K562 (cell line): Measurements from ENCODE around the gene CNPY3. TPM values are rescaled to one million over a fixed set of nuclear protein-coding genes. Genes with fewer than 3 reads are reported as not detected.

ENCODE experiments used
- BHLHE40 ChIP-seq: IDR thresholded peaks from 2 replicates; pipeline ENCODE4 v1.6.1; 2011; ENCODE audit warnings: low read length, improper control_type of control experiment
- ELF2 ChIP-seq: fragments of 250-450 bp; sonication (Bioruptor Pico); IDR thresholded peaks from 2 replicates; pipeline ENCODE4 v1.5.0; 2021; ENCODE audit warnings: mild to moderate bottlenecking
- ESRRA ChIP-seq: fragments of 450-650 bp; IDR thresholded peaks from 2 replicates; pipeline ENCODE4 v1.6.1; 2014; ENCODE audit warnings: low read depth, mild to moderate bottlenecking, moderate library complexity, borderline replicate concordance
- HNRNPLL ChIP-seq: fragments of 200-400 bp; formaldehyde crosslinking; IDR thresholded peaks from 2 replicates; pipeline ENCODE4 v1.6.1; 2017; ENCODE audit warnings: low read length, low read depth, mild to moderate bottlenecking; ENCODE audit not compliant: poor library complexity, severe bottlenecking
- KLF10 ChIP-seq: fragments of 250-450 bp; sonication (Bioruptor Pico); IDR thresholded peaks from 2 replicates; pipeline ENCODE4 v1.6.1; 2021; ENCODE audit warnings: matching md5 sums
- MCM2 ChIP-seq: fragments of 450-650 bp; IDR thresholded peaks from 2 replicates; pipeline ENCODE4 v1.6.1; 2017; ENCODE audit warnings: low read depth, mild to moderate bottlenecking
- NCOA1 ChIP-seq: fragments of 450-650 bp; IDR thresholded peaks from 2 replicates; pipeline ENCODE4 v1.6.1; 2016; ENCODE audit warnings: low read depth
- NR2C2 ChIP-seq, 2 experiments: fragments of 200-800 bp in 1 of 2; sonication (Bioruptor generic) in 1 of 2; sonication (generic) in 1 of 2; formaldehyde crosslinking in 1 of 2; IDR thresholded peaks; 2 replicates each; pipeline versions ENCODE4 v1.6.1 to v1.8.0; 2016 to 2022; ENCODE audit warnings: mild to moderate bottlenecking in 1 of 2, missing compliant biosample characterization in 1 of 2, missing genetic modification characterization in 1 of 2, missing genetic modification reagents in 1 of 2
- RBM39 ChIP-seq: fragments of 200-400 bp; formaldehyde crosslinking; optimal IDR thresholded peaks from 2 replicates; pipeline ENCODE3; 2018; ENCODE audit warnings: low read depth, low read length
- SMARCA4 ChIP-seq: fragments of 450-650 bp; IDR thresholded peaks from 2 replicates; pipeline ENCODE4 v1.6.1; 2016
- SMARCB1 ChIP-seq: IDR thresholded peaks from 2 replicates; pipeline ENCODE4 v1.6.1; 2011; ENCODE audit warnings: improper control_type of control experiment, low read depth; ENCODE audit not compliant: insufficient read length
- SNIP1 ChIP-seq: fragments of 450-650 bp; IDR thresholded peaks from 2 replicates; pipeline ENCODE4 v1.7.1; 2017; ENCODE audit warnings: low read depth, mild to moderate bottlenecking
- STAT5A ChIP-seq: IDR thresholded peaks from 2 replicates; pipeline ENCODE4 v1.6.1; 2012; ENCODE audit warnings: low read length, inconsistent platforms, borderline replicate concordance
- UBTF ChIP-seq, 2 experiments: IDR thresholded peaks; 2 replicates each; pipeline ENCODE4 v1.6.1; 2012; ENCODE audit warnings: improper control_type of control experiment in 2 of 2, low read depth in 2 of 2, low read length in 2 of 2, borderline replicate concordance in 1 of 2
- ZNF140 ChIP-seq: fragments of 250-450 bp; sonication (Bioruptor Pico); IDR thresholded peaks from 2 replicates; pipeline ENCODE4 v1.8.0; 2021; ENCODE audit warnings: moderate library complexity, mild to moderate bottlenecking, inconsistent platforms
- ZNF24 ChIP-seq: fragments of 450-650 bp; IDR thresholded peaks from 2 replicates; pipeline ENCODE4 v1.6.1; 2016
- ZSCAN29 ChIP-seq: fragments of 450-650 bp; IDR thresholded peaks from 2 replicates; pipeline ENCODE4 v1.6.1; 2017
- polyA plus RNA-seq, 8 experiments: library from polyadenylated mRNA; depleted of rRNA in 4 of 8; stranded (reverse) in 5 of 8; unstranded in 3 of 8; fragments of >200 nt; fragmentation: Nextera tagmentation in 2 of 8; fragmentation: Illumina TruSeq in 1 of 8; extraction: Ambion mirVana in 2 of 8; extraction: Trizol in 1 of 8; gene quantifications; 2 replicates each; pipeline versions ENCODE4 v1.2.1 to v1.2.3, GENCODE V29; 2011 to 2014; ENCODE audit warnings: inconsistent platforms in 1 of 8, missing spikeins in 1 of 8
- total RNA-seq, 7 experiments: library from RNA; depleted of rRNA in 6 of 7; stranded (reverse); fragments of >200 nt in 6 of 7; fragmentation: Illumina TruSeq in 2 of 7; extraction: Trizol in 2 of 7; gene quantifications; 2 replicates each; pipeline versions ENCODE4 v1.2.1 to v1.2.3, GENCODE V29; 2011 to 2021; ENCODE audit warnings: low replicate concordance in 1 of 7
- TF ChIP-seq, protein P1 (sequence below): conservative IDR thresholded peaks from 2 replicates; pipeline ENCODE4 v1.6.1; 2011; ENCODE audit warnings: low read depth, mild to moderate bottlenecking, low read length; ENCODE audit not compliant: control insufficient read depth
- TF ChIP-seq, protein P2 (sequence below): sonication (generic); formaldehyde crosslinking; IDR thresholded peaks from 2 replicates; pipeline ENCODE4 v1.8.1; 2023; ENCODE audit warnings: mild to moderate bottlenecking, missing genetic modification reagents, moderate library complexity

Gene CNPY3
- total and polyA plus RNA-seq, 9 of the 15 experiments (the other 6 are each of a cell fraction or from before 2014, with no cell fraction given) = 2.4 to 37.4 (median 21.2) TPM

DNA sequence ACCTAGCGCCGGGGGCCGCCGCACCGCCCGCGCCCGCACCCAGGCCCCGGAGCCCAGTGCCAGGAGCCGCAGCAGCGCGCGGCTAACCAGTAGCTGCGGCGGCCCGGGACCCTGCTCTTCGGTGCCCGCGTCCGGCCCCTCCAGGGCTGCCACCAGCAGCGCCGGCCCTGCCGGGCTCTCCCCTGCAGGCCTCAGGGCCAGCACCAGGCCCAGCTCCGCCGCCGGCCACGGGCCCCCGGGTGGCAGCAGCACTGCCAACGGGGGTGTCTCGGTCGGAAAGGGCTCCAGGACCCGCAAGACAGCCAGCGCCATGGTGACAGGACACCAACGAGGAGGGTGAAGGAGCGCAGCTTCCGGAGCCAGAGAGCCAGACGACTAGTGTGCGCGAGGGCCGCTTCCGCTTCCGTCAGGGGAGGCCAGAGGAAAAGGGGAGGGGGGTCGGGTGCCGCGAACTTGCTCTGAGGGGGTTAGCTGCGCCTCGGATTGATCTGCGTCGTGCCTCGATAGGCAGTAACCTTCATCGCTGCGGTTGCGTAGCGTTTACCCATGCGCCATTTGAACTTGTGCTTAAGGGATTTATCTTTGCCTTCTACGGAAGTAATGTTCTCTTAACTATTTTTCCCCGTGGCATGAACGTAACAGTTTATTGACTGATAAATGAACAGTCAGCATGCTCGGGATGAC lies 49.7 kb downstream of the CNPY3 start, which contains the start of gene PEX6 (continued):
- TF ChIP-seq ZSCAN29 (0 out of 2 replicates have a peak, but pooled peaks have one; percentile 46), SMARCA4 (peak; percentile 59; the same call in 1 of the 2 replicates), BHLHE40 (peak; percentile 64), HNRNPLL (peak; percentile 94), ELF2 (CRISPR knock-in tag) (peak; percentile 84), ZNF140 (CRISPR knock-in tag) (no peak), STAT5A (peak; percentile 18; the same call in 1 of the 2 replicates), NR2C2 (CRISPR knock-in tag; IDR thresholded peaks at IDR 0.05) (peak; percentile 68), NR2C2 (tag; IDR thresholded peaks at IDR 0.05) (peak; percentile 88), RBM39 (peak; percentile 67), UBTF (IDR thresholded peaks at IDR 0.05; ENCODE audit: borderline replicate concordance in 1 of 2, low read depth in 2 of 2, low read length in 2 of 2) (peak; percentile 70 to 79; a peak in 2 of 4 replicates), MCM2 (no peak), SMARCB1 (peak; percentile 51), ZNF24 (peak; percentile 4; the same call in 1 of the 2 replicates), KLF10 (CRISPR knock-in tag) (no peak), SNIP1 (peak; percentile 63; the same call in 1 of the 2 replicates), ESRRA (0 out of 2 replicates have a peak, but pooled peaks have one; percentile 8), NCOA1 (peak; percentile 55; the same call in 1 of the 2 replicates)
- TF ChIP-seq, protein P1, sequence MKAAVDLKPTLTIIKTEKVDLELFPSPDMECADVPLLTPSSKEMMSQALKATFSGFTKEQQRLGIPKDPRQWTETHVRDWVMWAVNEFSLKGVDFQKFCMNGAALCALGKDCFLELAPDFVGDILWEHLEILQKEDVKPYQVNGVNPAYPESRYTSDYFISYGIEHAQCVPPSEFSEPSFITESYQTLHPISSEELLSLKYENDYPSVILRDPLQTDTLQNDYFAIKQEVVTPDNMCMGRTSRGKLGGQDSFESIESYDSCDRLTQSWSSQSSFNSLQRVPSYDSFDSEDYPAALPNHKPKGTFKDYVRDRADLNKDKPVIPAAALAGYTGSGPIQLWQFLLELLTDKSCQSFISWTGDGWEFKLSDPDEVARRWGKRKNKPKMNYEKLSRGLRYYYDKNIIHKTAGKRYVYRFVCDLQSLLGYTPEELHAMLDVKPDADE = peak; percentile 59
- TF ChIP-seq, protein P2, sequence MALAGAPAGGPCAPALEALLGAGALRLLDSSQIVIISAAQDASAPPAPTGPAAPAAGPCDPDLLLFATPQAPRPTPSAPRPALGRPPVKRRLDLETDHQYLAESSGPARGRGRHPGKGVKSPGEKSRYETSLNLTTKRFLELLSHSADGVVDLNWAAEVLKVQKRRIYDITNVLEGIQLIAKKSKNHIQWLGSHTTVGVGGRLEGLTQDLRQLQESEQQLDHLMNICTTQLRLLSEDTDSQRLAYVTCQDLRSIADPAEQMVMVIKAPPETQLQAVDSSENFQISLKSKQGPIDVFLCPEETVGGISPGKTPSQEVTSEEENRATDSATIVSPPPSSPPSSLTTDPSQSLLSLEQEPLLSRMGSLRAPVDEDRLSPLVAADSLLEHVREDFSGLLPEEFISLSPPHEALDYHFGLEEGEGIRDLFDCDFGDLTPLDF (CRISPR knock-in tag) = 0 out of 2 replicates have a peak, but pooled peaks have one; percentile 11
